IMR-90 (cell line): ENCODE results near the gene LGALS13. TPM values are rescaled to one million over a fixed set of nuclear protein-coding genes. Genes with fewer than 3 reads are reported as not detected.
A peak's percentile ranks its signal among the peaks of the same experiment; 100 is the strongest.

ENCODE experiments used
- ATAC-seq: fragments of 200-7000 bp; cut with Tn5 transposase; 2 replicates; pipeline ENCODE4 v1.9.1; 2020; ENCODE audit warnings: low read depth, mild to moderate bottlenecking, moderate library complexity
- BruUV-seq: library from RNA; stranded (reverse); fragments of 400-500 nt; replicated peaks from 2 replicates; lab custom pipeline; 2021; lab: Mats Ljungman, UMichigan
- CTCF ChIA-PET: fragments of 300-600 bp; formaldehyde crosslinking; extraction: SDS; loops from one replicate; lab custom pipeline; 2021; ENCODE audit warnings: antibody characterized with exemption; lab: Yijun Ruan, JAX
- POLR2A ChIA-PET: fragments of 300-600 bp; sonication (Branson Sonifier 250); formaldehyde crosslinking; loops from one replicate; lab custom pipeline; 2022; ENCODE audit warnings: antibody characterized with exemption; ENCODE audit not compliant: unreplicated experiment; lab: Charles Lee
- DNase-seq: peaks from one replicate; pipeline ENCODE4 v3.0.0; 2013
- H2AFZ ChIP-seq: replicated peaks from 2 replicates; pipeline ENCODE3; 2013; ENCODE audit warnings: low read length, mild to moderate bottlenecking; ENCODE audit not compliant: poor library complexity
- H2AK5ac ChIP-seq: 2 replicates; pipeline ENCODE4 v1.6.1; 2013; ENCODE audit warnings: low read depth, low read length, inconsistent platforms
- H2AK9ac ChIP-seq: replicated peaks from 2 replicates; pipeline ENCODE3; 2013; ENCODE audit warnings: mild to moderate bottlenecking, low read depth, low read length, moderate library complexity; ENCODE audit not compliant: poor library complexity
- H2BK120ac ChIP-seq: 2 replicates; pipeline ENCODE4 v1.6.1; 2013; ENCODE audit warnings: low read depth, low read length, inconsistent platforms
- H2BK15ac ChIP-seq: 3 replicates; pipeline ENCODE4 v1.6.1; 2013; ENCODE audit warnings: low read depth, low read length, inconsistent platforms
- H2BK20ac ChIP-seq: 2 replicates; pipeline ENCODE4 v1.6.1; 2013; ENCODE audit warnings: low read depth, mild to moderate bottlenecking, inconsistent platforms, low read length, moderate library complexity
- H2BK5ac ChIP-seq: 2 replicates; pipeline ENCODE4 v1.6.1; 2013; ENCODE audit warnings: mild to moderate bottlenecking, low read depth, low read length, inconsistent platforms; ENCODE audit not compliant: poor library complexity, severe bottlenecking
- H3K14ac ChIP-seq: replicated peaks from 2 replicates; pipeline ENCODE4 v1.6.1; 2013; ENCODE audit warnings: low read depth, low read length, inconsistent platforms
- H3K18ac ChIP-seq: 2 replicates; pipeline ENCODE4 v1.6.1; 2013; ENCODE audit warnings: low read depth, low read length, control low read depth
- H3K23ac ChIP-seq: 2 replicates; pipeline ENCODE4 v1.6.1; 2013; ENCODE audit warnings: low read depth, low read length, inconsistent platforms
- H3K27ac ChIP-seq: 2 replicates; pipeline ENCODE4 v1.5.1; 2013; ENCODE audit warnings: mild to moderate bottlenecking, control low read depth, low read length; ENCODE audit not compliant: insufficient read depth
- H3K27me3 ChIP-seq: 2 replicates; pipeline ENCODE4 v1.6.1; 2013; ENCODE audit warnings: low read length; ENCODE audit not compliant: control insufficient read depth, insufficient read depth
- H3K36me3 ChIP-seq: 2 replicates; pipeline ENCODE4 v1.6.1; 2013; ENCODE audit warnings: low read length, mixed read lengths; ENCODE audit not compliant: control insufficient read depth, insufficient read depth
- H3K4ac ChIP-seq: 2 replicates; pipeline ENCODE4 v1.6.1; 2013; ENCODE audit warnings: low read depth, low read length, inconsistent platforms
- H3K4me1 ChIP-seq: 2 replicates; pipeline ENCODE4 v1.6.1; 2013; ENCODE audit warnings: low read length, mixed read lengths; ENCODE audit not compliant: control insufficient read depth, insufficient read depth
- H3K4me2 ChIP-seq: 2 replicates; pipeline ENCODE4 v1.6.1; 2013; ENCODE audit warnings: low read depth, mild to moderate bottlenecking, control low read depth, low read length, moderate library complexity
- H3K4me3 ChIP-seq: 2 replicates; pipeline ENCODE4 v1.5.1; 2013; ENCODE audit warnings: low read depth, mild to moderate bottlenecking, control low read depth, low read length, moderate library complexity; ENCODE audit not compliant: insufficient read depth
- H3K56ac ChIP-seq: 2 replicates; pipeline ENCODE4 v1.6.1; 2013; ENCODE audit warnings: low read length, inconsistent platforms; ENCODE audit not compliant: insufficient read depth; ENCODE audit errors: extremely low read depth
- H3K79me1 ChIP-seq, 2 experiments: 2 replicates each; pipeline ENCODE4 v1.6.1; 2013; ENCODE audit warnings: low read length in 2 of 2, inconsistent platforms in 1 of 2, low read depth in 1 of 2
- H3K9ac ChIP-seq: 2 replicates; pipeline ENCODE4 v1.6.1; 2013; ENCODE audit warnings: low read depth, low read length, control low read depth
- H3K9me1 ChIP-seq: 2 replicates; pipeline ENCODE4 v1.6.1; 2013; ENCODE audit warnings: low read length, inconsistent platforms; ENCODE audit not compliant: insufficient read depth
- H3K9me3 ChIP-seq: 2 replicates; pipeline ENCODE4 v1.6.1; 2013; ENCODE audit warnings: low read length; ENCODE audit not compliant: control insufficient read depth, insufficient read depth
- H4K20me1 ChIP-seq: 2 replicates; pipeline ENCODE4 v1.6.1; 2013; ENCODE audit warnings: low read length, inconsistent platforms; ENCODE audit not compliant: insufficient read depth
- H4K5ac ChIP-seq: 2 replicates; pipeline ENCODE4 v1.6.1; 2013; ENCODE audit warnings: mild to moderate bottlenecking, low read depth, low read length, control low read depth
- H4K8ac ChIP-seq, 2 experiments: 2 replicates each; pipeline ENCODE4 v1.6.1; 2013; ENCODE audit warnings: low read depth in 2 of 2, low read length in 2 of 2, control low read depth in 1 of 2, inconsistent platforms in 1 of 2
- H4K91ac ChIP-seq: 2 replicates; pipeline ENCODE4 v1.6.1; 2013; ENCODE audit warnings: low read depth, low read length, inconsistent platforms; ENCODE audit not compliant: insufficient read depth
- BHLHE40 ChIP-seq: fragments of 150-350 bp; IDR thresholded peaks from 2 replicates; pipeline ENCODE4 v1.6.1; 2016; ENCODE audit warnings: mild to moderate bottlenecking, low read depth, low read length
- CEBPB ChIP-seq: IDR thresholded peaks from 2 replicates; pipeline ENCODE4 v1.6.1; 2012; ENCODE audit warnings: low read depth, low read length, improper control_type of control experiment
- CHD1 ChIP-seq: IDR thresholded peaks from 2 replicates; pipeline ENCODE4 v1.6.1; 2012; ENCODE audit warnings: low read depth, low read length, improper control_type of control experiment
- FOS ChIP-seq: fragments of 150-350 bp; IDR thresholded peaks from 2 replicates; pipeline ENCODE4 v1.6.1; 2016; ENCODE audit warnings: low read depth, low read length
- MAFK ChIP-seq: IDR thresholded peaks from 2 replicates; pipeline ENCODE4 v1.6.1; 2012; ENCODE audit warnings: low read depth, low read length, improper control_type of control experiment
- MAZ ChIP-seq: IDR thresholded peaks from 2 replicates; pipeline ENCODE4 v1.6.1; 2012; ENCODE audit warnings: low read depth, mild to moderate bottlenecking, low read length, improper control_type of control experiment, moderate library complexity, borderline replicate concordance
- MXI1 ChIP-seq: IDR thresholded peaks from 2 replicates; pipeline ENCODE4 v1.6.1; 2012; ENCODE audit warnings: low read depth, mild to moderate bottlenecking, low read length, moderate library complexity, borderline replicate concordance
- NFE2L2 ChIP-seq: fragments of 150-350 bp; IDR thresholded peaks from 2 replicates; pipeline ENCODE4 v1.6.1; 2016; ENCODE audit warnings: low read depth, mild to moderate bottlenecking, low read length
- POLR2A ChIP-seq: IDR thresholded peaks from 2 replicates; pipeline ENCODE4 v1.6.1; 2012; ENCODE audit warnings: mild to moderate bottlenecking, low read depth, low read length
- RAD21 ChIP-seq: IDR thresholded peaks from 2 replicates; pipeline ENCODE4 v1.6.1; 2012; ENCODE audit warnings: low read length, improper control_type of control experiment
- RCOR1 ChIP-seq: IDR thresholded peaks from 2 replicates; pipeline ENCODE4 v1.6.1; 2012; ENCODE audit warnings: mild to moderate bottlenecking, low read length, improper control_type of control experiment; ENCODE audit not compliant: insufficient replicate concordance
- RFX5 ChIP-seq: IDR thresholded peaks from 2 replicates; pipeline ENCODE4 v1.8.0; 2012; ENCODE audit warnings: low read depth, mild to moderate bottlenecking, low read length, moderate library complexity
- SMC3 ChIP-seq: fragments of 150-350 bp; IDR thresholded peaks from 2 replicates; pipeline ENCODE4 v1.6.1; 2016; ENCODE audit warnings: low read depth, mild to moderate bottlenecking, antibody characterized with exemption, low read length, moderate library complexity
- WGBS, 2 experiments: methylation state at CpG; one replicate each; pipeline versions ENCODE4 v1.1.5 to v1.1.7; 2013; ENCODE audit warnings: missing lambda C conversion rate in 2 of 2; ENCODE audit not compliant: insufficient read length in 1 of 2; ENCODE audit errors: extremely low coverage in 2 of 2; 5-methylcytosine and 5-hydroxymethylcytosine counted together
- dilution Hi-C: fragments of 300-500 bp; cut with HindIII; formaldehyde crosslinking; loops from one replicate; pipeline ENCODE4 v1.14.3; 2018; ENCODE audit warnings: low sequenced_read_pairs; ENCODE audit not compliant: unreplicated experiment
- in situ Hi-C: fragments of 300-500 bp; cut with MboI; formaldehyde crosslinking; loops from 3 replicates; pipeline ENCODE4 v1.14.3; 2019; ENCODE audit warnings: low sequenced_read_pairs, inconsistent platforms, mixed read lengths
- intact Hi-C: fragments of 100-400 bp; cut with micrococcal nuclease; formaldehyde crosslinking; loops from 2 replicates; pipeline ENCODE4 v1.10.0; 2022
- polyA plus RNA-seq, 3 experiments: library from polyadenylated mRNA; depleted of rRNA; stranded (reverse); fragments of >200 nt; gene quantifications; 2 replicates each; pipeline ENCODE4 v1.2.3, GENCODE V29; 2012; ENCODE audit warnings: low replicate concordance in 1 of 3
- total RNA-seq: library from RNA; depleted of rRNA; stranded (reverse); fragments of >200 nt; gene quantifications from 2 replicates; pipeline ENCODE4 v1.2.3, GENCODE V29; 2012
- TF ChIP-seq, protein P1 (sequence below): conservative IDR thresholded peaks from 2 replicates; pipeline ENCODE4 v1.5.1; 2012; ENCODE audit warnings: mild to moderate bottlenecking, low read depth, low read length, improper control_type of control experiment
- TF ChIP-seq, protein P2 (sequence below): fragments of 150-350 bp; IDR thresholded peaks from 2 replicates; pipeline ENCODE4 v1.6.1; 2016; ENCODE audit warnings: low read depth, mild to moderate bottlenecking, low read length, moderate library complexity, borderline replicate concordance

The LGALS13 gene
- total and polyA plus RNA-seq, 2 of the 4 experiments (the other 2 are of a cell fraction) = not detected

DNA sequence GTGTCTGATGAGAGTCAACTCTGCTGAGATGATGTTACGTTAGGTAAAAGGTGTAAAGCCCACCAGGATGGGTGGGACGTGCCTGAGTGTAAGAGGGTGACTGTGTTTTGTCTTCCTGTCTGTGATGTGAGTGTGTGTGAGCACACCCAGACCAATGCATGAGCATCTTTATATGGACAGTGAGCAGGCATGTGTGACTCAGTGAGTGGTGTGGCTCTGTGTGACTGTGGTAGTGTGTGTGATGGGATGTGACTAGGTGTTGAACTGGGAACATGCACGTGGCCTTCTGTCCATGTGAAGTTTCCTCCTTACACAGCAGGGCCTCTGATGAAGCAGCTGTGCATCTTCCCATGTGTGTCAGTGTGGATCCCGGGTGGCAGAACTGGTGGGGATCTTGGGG lies 35.6 kb downstream of the LGALS13 start:
- 50% methylated on average over 1 of the region's 4 CpGs; no CpG with 5 or more reads in 1 of the 2 experiments for WGBS, 2 experiments
- Histone ChIP-seq H3K4me3 (no peak overlapping the region), H3K56ac (no peak overlapping the region), H2BK15ac (no peak overlapping the region), H3K27me3 (no peaks in the 10 kb centered on the region), H2BK5ac (no peak overlapping the region), H3K23ac (no peak overlapping the region), H3K9me3 (no peaks in the 10 kb centered on the region), H2BK120ac (no peak overlapping the region), H4K20me1 (no peaks in the 10 kb centered on the region), H3K9ac (no peak overlapping the region), H3K79me1 (no peaks in the 10 kb centered on the region), H2AFZ (no peak overlapping the region), H3K14ac (no peak overlapping the region), H3K36me3 (no peaks in the 10 kb centered on the region), H3K18ac (no peak overlapping the region), H4K8ac (no peak overlapping the region), H3K4me1 (no peaks in the 10 kb centered on the region), H3K9me1 (no peaks in the 10 kb centered on the region), H3K4ac (no peak overlapping the region), H3K4me2 (no peak overlapping the region), H2BK20ac (no peak overlapping the region), H2AK9ac (peak overlapping the region; percentile 70), H4K91ac (no peak overlapping the region), H3K27ac (no peak overlapping the region), H2AK5ac (no peak overlapping the region), H4K5ac (no peak overlapping the region)
- TF ChIP-seq POLR2A (no peak), BHLHE40 (no peak), RCOR1 (no peak), FOS (no peak), MAFK (no peak), MAZ (no peak), CEBPB (no peak), RAD21 (no peak), RFX5 (no peak), NFE2L2 (no peak), CHD1 (no peak), SMC3 (no peak), MXI1 (no peak)
- TF ChIP-seq, protein P1, sequence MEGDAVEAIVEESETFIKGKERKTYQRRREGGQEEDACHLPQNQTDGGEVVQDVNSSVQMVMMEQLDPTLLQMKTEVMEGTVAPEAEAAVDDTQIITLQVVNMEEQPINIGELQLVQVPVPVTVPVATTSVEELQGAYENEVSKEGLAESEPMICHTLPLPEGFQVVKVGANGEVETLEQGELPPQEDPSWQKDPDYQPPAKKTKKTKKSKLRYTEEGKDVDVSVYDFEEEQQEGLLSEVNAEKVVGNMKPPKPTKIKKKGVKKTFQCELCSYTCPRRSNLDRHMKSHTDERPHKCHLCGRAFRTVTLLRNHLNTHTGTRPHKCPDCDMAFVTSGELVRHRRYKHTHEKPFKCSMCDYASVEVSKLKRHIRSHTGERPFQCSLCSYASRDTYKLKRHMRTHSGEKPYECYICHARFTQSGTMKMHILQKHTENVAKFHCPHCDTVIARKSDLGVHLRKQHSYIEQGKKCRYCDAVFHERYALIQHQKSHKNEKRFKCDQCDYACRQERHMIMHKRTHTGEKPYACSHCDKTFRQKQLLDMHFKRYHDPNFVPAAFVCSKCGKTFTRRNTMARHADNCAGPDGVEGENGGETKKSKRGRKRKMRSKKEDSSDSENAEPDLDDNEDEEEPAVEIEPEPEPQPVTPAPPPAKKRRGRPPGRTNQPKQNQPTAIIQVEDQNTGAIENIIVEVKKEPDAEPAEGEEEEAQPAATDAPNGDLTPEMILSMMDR = no peak
- TF ChIP-seq, protein P2, sequence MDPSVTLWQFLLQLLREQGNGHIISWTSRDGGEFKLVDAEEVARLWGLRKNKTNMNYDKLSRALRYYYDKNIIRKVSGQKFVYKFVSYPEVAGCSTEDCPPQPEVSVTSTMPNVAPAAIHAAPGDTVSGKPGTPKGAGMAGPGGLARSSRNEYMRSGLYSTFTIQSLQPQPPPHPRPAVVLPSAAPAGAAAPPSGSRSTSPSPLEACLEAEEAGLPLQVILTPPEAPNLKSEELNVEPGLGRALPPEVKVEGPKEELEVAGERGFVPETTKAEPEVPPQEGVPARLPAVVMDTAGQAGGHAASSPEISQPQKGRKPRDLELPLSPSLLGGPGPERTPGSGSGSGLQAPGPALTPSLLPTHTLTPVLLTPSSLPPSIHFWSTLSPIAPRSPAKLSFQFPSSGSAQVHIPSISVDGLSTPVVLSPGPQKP = no peak
- intact Hi-C loops = no loop called here
- ATAC-seq (no peak), DNase-seq (no peak)
- dilution Hi-C loops = no loop called here
- CTCF ChIA-PET = no interaction called here
- POLR2A ChIA-PET = no interaction called here
- in situ Hi-C loops = no loop called here
- no TSS peak for BruUV-seq
